ENCODE measurements around the gene NR3C2. TPM values are rescaled to one million over a fixed set of nuclear protein-coding genes. Genes with fewer than 3 reads are reported as not detected.

The NR3C2 gene
- total RNA-seq, 2 experiments from 2014 or later: 2.0 to 5.2 TPM

GRCh38 chr4:148204171-148204570 lies 238.0 kb downstream of the NR3C2 start:
- Histone ChIP-seq H3K36me3 (ENCODE audit: insufficient read depth, low read length) (no peaks in the 10 kb centered on the region), H3K79me2 (ENCODE audit: insufficient read depth, low read depth, low read length) (no peaks in the 10 kb centered on the region), H3K4me1 (ENCODE audit: insufficient read depth, low read length, poor library complexity, severe bottlenecking) (no peaks in the 10 kb centered on the region), H4K20me1 (ENCODE audit: insufficient read depth, low read length) (no peaks in the 10 kb centered on the region), H3K27ac (ENCODE audit: low read depth, low read length, poor library complexity, severe bottlenecking) (no peak overlapping the region), H3K4me2 (ENCODE audit: low read length) (no peak overlapping the region), H3K9me3 (ENCODE audit: low read length) (no peaks in the 10 kb centered on the region), H2AFZ (ENCODE audit: low read length) (no peak overlapping the region), H3K4me3 (ENCODE audit: low read depth, low read length, poor library complexity, severe bottlenecking) (no peak overlapping the region), H3K9me2 (ENCODE audit: insufficient read depth, low read length) (no peaks in the 10 kb centered on the region)
- no TSS peak for BruUV-seq (replicated peaks)
- DNase-seq (ENCODE audit: low spot score): no peak
- TF ChIP-seq CTCF (conservative IDR thresholded peaks at IDR 0.05; ENCODE audit: low read length): no peak
- TF ChIP-seq EZH2phosphoT487 (IDR thresholded peaks at IDR 0.05; ENCODE audit: borderline replicate concordance, low read depth, low read length): no peak
- ChIA-PET CTCF (ENCODE audit: unreplicated experiment) (no interaction called here), POLR2A (no interaction called here)
- intact Hi-C loops (cut with micrococcal nuclease; ENCODE audit: unreplicated experiment): no loop called here

GRCh38 chr4:148203056-148203898 lies 238.9 kb downstream of the NR3C2 start:
- TF ChIP-seq CTCF (conservative IDR thresholded peaks at IDR 0.05; ENCODE audit: low read length) (no peak), EZH2phosphoT487 (IDR thresholded peaks at IDR 0.05; ENCODE audit: borderline replicate concordance, low read depth, low read length) (no peak)
- BruUV-seq (replicated peaks): no TSS peak
- H3K79me2 ChIP-seq (ENCODE audit: insufficient read depth, low read depth, low read length): no peaks in the 10 kb centered on the region
- intact Hi-C loops (cut with micrococcal nuclease; ENCODE audit: unreplicated experiment): no loop called here
- no peaks in the 10 kb centered on the region for H3K4me1 ChIP-seq (ENCODE audit: insufficient read depth, low read length, poor library complexity, severe bottlenecking)
- no peaks in the 10 kb centered on the region for H4K20me1 ChIP-seq (ENCODE audit: insufficient read depth, low read length)
- H3K9me3 ChIP-seq (ENCODE audit: low read length): no peaks in the 10 kb centered on the region
- DNase-seq (ENCODE audit: low spot score): no peak
- CTCF ChIA-PET (ENCODE audit: unreplicated experiment): interaction anchor here (0.6 kb wide), 1 partner anchor 40 kb away, joined by 3 read pairs; no protein-coding TSS in a partner anchor
- H2AFZ ChIP-seq (ENCODE audit: low read length): no peak overlapping the region
- no peak overlapping the region for H3K4me3 ChIP-seq (ENCODE audit: low read depth, low read length, poor library complexity, severe bottlenecking)
- no peaks in the 10 kb centered on the region for H3K9me2 ChIP-seq (ENCODE audit: insufficient read depth, low read length)
- POLR2A ChIA-PET: no interaction called here
- H3K36me3 ChIP-seq (ENCODE audit: insufficient read depth, low read length): no peaks in the 10 kb centered on the region
- H3K27ac ChIP-seq (ENCODE audit: low read depth, low read length, poor library complexity, severe bottlenecking): no peak overlapping the region
- H3K4me2 ChIP-seq (ENCODE audit: low read length): no peak overlapping the region

- DNase-seq (ENCODE audit: low spot score): no peak
- Histone ChIP-seq H4K20me1 (ENCODE audit: insufficient read depth, low read length) (no peaks in the 10 kb centered on the region), H3K79me2 (ENCODE audit: insufficient read depth, low read depth, low read length) (no peaks in the 10 kb centered on the region), H3K4me2 (ENCODE audit: low read length) (no peak overlapping the region), H3K9me3 (ENCODE audit: low read length) (no peaks in the 10 kb centered on the region), H3K4me3 (ENCODE audit: low read depth, low read length, poor library complexity, severe bottlenecking) (no peak overlapping the region), H3K27ac (ENCODE audit: low read depth, low read length, poor library complexity, severe bottlenecking) (no peak overlapping the region), H3K4me1 (ENCODE audit: insufficient read depth, low read length, poor library complexity, severe bottlenecking) (no peaks in the 10 kb centered on the region), H3K36me3 (ENCODE audit: insufficient read depth, low read length) (no peaks in the 10 kb centered on the region), H3K9me2 (ENCODE audit: insufficient read depth, low read length) (no peaks in the 10 kb centered on the region), H2AFZ (ENCODE audit: low read length) (no peak overlapping the region)
- intact Hi-C loops (cut with micrococcal nuclease; ENCODE audit: unreplicated experiment): no loop called here
- BruUV-seq (replicated peaks): no TSS peak
- ChIA-PET POLR2A (interaction anchor here (1.1 kb wide), 1 partner anchor 171 kb away, joined by 3 read pairs; no protein-coding TSS in a partner anchor), CTCF (ENCODE audit: unreplicated experiment) (no interaction called here)
- TF ChIP-seq EZH2phosphoT487 (IDR thresholded peaks at IDR 0.05; ENCODE audit: borderline replicate concordance, low read depth, low read length): no peak
These were observed 241.3 kb downstream of the NR3C2 start for GRCh38 chr4:148200960-148201359.

All from OCI-LY7 (cell line).